CD4-positive, alpha-beta memory T cell (primary cell): ENCODE data around the gene MEGF8. TPM values are rescaled to one million over a fixed set of nuclear protein-coding genes. Genes with fewer than 3 reads are reported as not detected.

ENCODE experiments used
- CTCF ChIA-PET: fragments of 350-600 bp; sonication (Branson Sonifier 250); formaldehyde crosslinking; loops from one replicate; lab custom pipeline; 2021; ENCODE audit warnings: inconsistent platforms; ENCODE audit not compliant: partially characterized antibody; lab: Charles Lee
- POLR2A ChIA-PET: fragments of 350-600 bp; sonication (Branson Sonifier 250); formaldehyde crosslinking; loops from one replicate; lab custom pipeline; 2021; ENCODE audit not compliant: partially characterized antibody; lab: Charles Lee
- DNase-seq, 5 donors: peaks; one replicate each; pipeline versions ENCODE4 v3.0.0 to v3.0.0-alpha.2; 2020 to 2022; ENCODE audit warnings: mixed read lengths in 1 of 5
- H3K27ac ChIP-seq: one replicate; pipeline ENCODE4 v1.7.0; 2013; ENCODE audit warnings: low read depth, low read length
- H3K27me3 ChIP-seq: 2 replicates; pipeline ENCODE4 v1.7.0; 2013; ENCODE audit warnings: mild to moderate bottlenecking, low read length, moderate library complexity; ENCODE audit not compliant: insufficient read depth
- H3K36me3 ChIP-seq: 2 replicates; pipeline ENCODE4 v1.7.0; 2013; ENCODE audit warnings: mild to moderate bottlenecking, low read length, moderate library complexity; ENCODE audit not compliant: insufficient read depth
- H3K4me1 ChIP-seq: 2 replicates; pipeline ENCODE4 v1.7.0; 2013; ENCODE audit warnings: mild to moderate bottlenecking, low read length, moderate library complexity; ENCODE audit not compliant: insufficient read depth
- H3K4me3 ChIP-seq, 2 donors: one replicate each; pipeline ENCODE4 v1.7.0; 2013; ENCODE audit warnings: low read length in 2 of 2, mild to moderate bottlenecking in 1 of 2
- H3K9me3 ChIP-seq, 2 donors: one replicate each; pipeline ENCODE4 v1.7.0; 2013; ENCODE audit warnings: low read length in 2 of 2, control low read depth in 1 of 2; ENCODE audit not compliant: control insufficient read depth in 1 of 2
- H3K27ac Mint-ChIP-seq, 7 donors: one replicate each; pipeline ENCODE4 v1.8.0; 2020 to 2021; ENCODE audit warnings: mixed read lengths in 7 of 7, mild to moderate bottlenecking in 6 of 7, inconsistent platforms in 3 of 7, moderate library complexity in 3 of 7
- H3K27me3 Mint-ChIP-seq, 2 donors: one replicate each; pipeline ENCODE4 v1.8.0; 2020 to 2021; ENCODE audit warnings: mixed read lengths in 2 of 2
- H3K36me3 Mint-ChIP-seq, 2 donors: one replicate each; pipeline ENCODE4 v1.8.0; 2020 to 2021; ENCODE audit warnings: mixed read lengths in 2 of 2, inconsistent platforms in 1 of 2, mild to moderate bottlenecking in 1 of 2
- H3K4me1 Mint-ChIP-seq, 4 donors: one replicate each; pipeline ENCODE4 v1.8.0; 2020 to 2021; ENCODE audit warnings: mixed read lengths in 4 of 4, mild to moderate bottlenecking in 1 of 4
- H3K4me3 Mint-ChIP-seq, 8 donors: one replicate each; pipeline ENCODE4 v1.8.0; 2020 to 2021; ENCODE audit warnings: mixed read lengths in 8 of 8, mild to moderate bottlenecking in 7 of 8, moderate library complexity in 6 of 8, inconsistent platforms in 3 of 8
- H3K9me3 Mint-ChIP-seq, 8 donors: one replicate each; pipeline ENCODE4 v1.8.0; 2020 to 2021; ENCODE audit warnings: mixed read lengths in 8 of 8, mild to moderate bottlenecking in 5 of 8, inconsistent platforms in 3 of 8, moderate library complexity in 1 of 8
- intact Hi-C: fragments of 100-400 bp; cut with micrococcal nuclease; formaldehyde crosslinking; loops from one replicate; pipeline ENCODE4 v1.15.1; 2023
- polyA plus RNA-seq, 2 donors: library from polyadenylated mRNA; unstranded; fragments of 300-500 nt; fragmentation: Illumina TruSeq; gene quantifications; one replicate each; pipeline ENCODE4 v1.2.3, GENCODE V29; 2021
- total RNA-seq, 2 experiments: library from RNA; stranded (reverse); gene quantifications; one replicate each; pipeline ENCODE4 v1.2.3, GENCODE V29; 2021

The MEGF8 gene
- total and polyA plus RNA-seq, 4 experiments from 2014 or later, result 0.09 to 9.5 (median 4.5) TPM

DNA sequence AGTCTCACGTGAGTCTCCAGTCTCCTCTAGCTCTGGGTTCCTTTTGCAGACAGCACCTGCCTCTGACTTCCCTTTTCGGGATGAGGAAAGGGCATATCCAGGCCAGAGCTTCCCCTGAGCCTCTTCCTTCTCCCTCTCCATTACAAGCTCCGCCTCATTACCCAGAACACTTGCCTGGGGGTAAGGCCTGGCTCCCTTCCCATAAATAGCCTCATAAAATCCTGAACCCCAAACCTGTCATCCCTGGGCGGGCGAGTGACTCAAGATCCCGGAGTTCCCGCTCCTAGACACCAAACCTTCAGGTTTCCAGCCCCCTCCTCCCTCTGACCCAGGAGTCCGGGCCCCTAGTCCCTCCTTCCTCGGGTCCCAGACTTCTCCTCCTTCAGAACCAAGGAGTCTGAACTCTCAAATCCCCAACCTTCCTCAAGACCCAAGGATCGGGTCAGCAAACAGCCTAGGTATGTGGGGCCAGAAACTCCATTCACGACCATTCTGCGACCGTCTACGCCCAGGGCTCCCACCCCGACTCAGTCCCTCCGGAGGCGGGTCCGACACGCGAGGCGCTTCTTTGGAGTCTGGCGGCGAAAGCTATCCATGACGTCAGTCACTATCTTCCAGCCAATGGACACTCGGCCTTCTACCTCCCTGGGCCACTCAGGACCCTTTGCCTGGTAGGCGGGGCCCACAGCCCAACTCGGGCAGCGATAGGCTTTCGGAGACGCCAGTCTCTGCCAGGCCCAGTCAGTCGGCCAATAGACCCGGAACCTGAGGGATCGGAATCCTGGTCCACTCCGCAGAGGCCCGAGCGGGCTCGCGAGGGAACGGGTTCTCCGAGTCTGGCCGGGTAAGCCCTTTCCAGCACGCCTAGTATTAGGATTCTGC is 71.2 kb downstream of the MEGF8 start:
- intact Hi-C loops, result loop anchor here (1.0 to 5.0 kb wide), 3 partner anchors 9 to 114 kb away; partner anchors contain the start of gene MEGF8
- CTCF ChIA-PET, result interaction anchor here (0.9 to 2.3 kb wide), 7 partner anchors 9 to 45 kb away, joined by 3 to 18 read pairs (median 7); no protein-coding TSS in a partner anchor
- peaks cover 0 to 2% (median 0%) of the 10 kb centered on the region in 8 donors for H3K9me3 Mint-ChIP-seq
- peak overlapping the region; percentile 77 to 98 (median 96) for H3K27ac Mint-ChIP-seq
- Histone ChIP-seq H3K9me3 (no peaks in the 10 kb centered on the region), H3K4me1 (peaks cover 28% of the 10 kb centered on the region), H3K36me3 (no peaks in the 10 kb centered on the region), H3K27ac (peak overlapping the region; percentile 72), H3K4me3 (peak overlapping the region; percentile 87 to 97), H3K27me3 (no peaks in the 10 kb centered on the region)
- H3K36me3 Mint-ChIP-seq, result peaks cover 0 to 4% of the 10 kb centered on the region in 2 donors
- peak overlapping the region; percentile 88 to 96 (median 92) for H3K4me3 Mint-ChIP-seq
- H3K4me1 Mint-ChIP-seq, result peaks cover 26 to 47% (median 40%) of the 10 kb centered on the region in 4 donors
- POLR2A ChIA-PET, result interaction anchor here (0.6 to 2.7 kb wide), 10 partner anchors 10 to 320 kb away, joined by 3 to 13 read pairs (median 4); partner anchors contain the start of genes PAFAH1B3 and ZNF574
- H3K27me3 Mint-ChIP-seq, result peaks cover 0 to 3% of the 10 kb centered on the region in 2 donors
- DNase-seq, result peak; percentile 88 to 93 (median 90)

DNA sequence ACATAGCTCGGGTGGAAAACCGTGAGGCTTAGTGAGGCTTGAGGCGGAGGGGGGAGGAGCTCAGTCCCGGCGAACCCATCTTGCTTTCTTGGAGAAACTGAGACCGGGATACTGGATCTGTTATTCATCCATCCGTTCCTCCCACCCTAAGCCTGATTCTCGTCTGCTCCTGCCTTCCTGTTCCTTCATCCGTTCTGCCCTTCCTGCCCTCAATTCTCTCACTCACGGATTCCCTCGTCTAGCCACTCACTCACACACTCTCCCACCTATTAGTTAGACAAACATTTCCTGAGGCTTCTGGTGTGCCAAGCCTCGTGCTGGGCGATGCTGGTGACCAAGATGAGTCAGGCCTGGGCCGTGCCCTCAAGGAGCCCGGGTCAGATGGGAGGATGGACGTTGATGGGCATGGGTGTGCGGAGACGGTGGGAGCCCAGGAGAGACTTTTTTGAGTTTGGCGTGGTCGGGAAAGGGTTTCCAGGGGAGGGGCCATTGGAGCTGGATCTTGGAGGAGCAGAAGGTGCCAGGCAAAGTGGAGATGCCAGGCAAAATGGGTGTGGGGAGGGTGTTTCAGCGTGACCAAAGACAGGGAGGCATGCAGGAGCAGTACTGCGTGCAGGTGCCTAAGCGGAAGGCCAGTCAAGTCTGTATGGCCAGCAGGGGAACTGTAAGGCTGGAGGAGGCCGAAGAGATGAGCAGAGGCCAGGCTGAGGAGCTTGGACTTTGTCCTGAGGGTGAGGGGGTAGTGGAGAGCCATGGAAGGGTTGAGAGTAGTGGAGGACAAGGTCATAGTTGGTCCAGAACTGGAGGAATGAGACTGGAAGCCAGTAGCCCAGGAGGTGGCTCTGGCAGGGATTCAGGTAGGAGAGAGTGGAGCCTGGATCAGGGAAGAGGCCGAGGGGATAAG is 72.1 kb downstream of the MEGF8 start:
- Histone ChIP-seq H3K36me3 (no peaks in the 10 kb centered on the region), H3K27me3 (no peaks in the 10 kb centered on the region), H3K4me3 (peak overlapping the region; percentile 87 to 97), H3K4me1 (peaks cover 34% of the 10 kb centered on the region), H3K27ac (peak overlapping the region; percentile 72), H3K9me3 (no peaks in the 10 kb centered on the region)
- peaks cover 0 to 5% of the 10 kb centered on the region in 2 donors for H3K36me3 Mint-ChIP-seq
- peaks cover 0 to 2% (median 0%) of the 10 kb centered on the region in 8 donors for H3K9me3 Mint-ChIP-seq
- peaks cover 29 to 53% (median 44%) of the 10 kb centered on the region in 4 donors for H3K4me1 Mint-ChIP-seq
- intact Hi-C loops, result loop anchor here (1.0 to 5.0 kb wide), 3 partner anchors 10 to 115 kb away; partner anchors contain the start of gene MEGF8
- CTCF ChIA-PET, result interaction anchor here (1.0 to 2.3 kb wide), 6 partner anchors 10 to 43 kb away, joined by 3 to 18 read pairs (median 7); no protein-coding TSS in a partner anchor
- no peak for DNase-seq
- H3K4me3 Mint-ChIP-seq, result peak overlapping the region; percentile 88 to 96 (median 92)
- H3K27me3 Mint-ChIP-seq, result no peaks in the 10 kb centered on the region
- H3K27ac Mint-ChIP-seq, result peak overlapping the region; percentile 77 to 98 (median 96)
- POLR2A ChIA-PET, result interaction anchor here (0.6 to 2.7 kb wide), 9 partner anchors 9 to 321 kb away, joined by 3 to 13 read pairs (median 4); partner anchors contain the start of genes PAFAH1B3 and ZNF574

- Mint-ChIP-seq H3K27me3 (no peaks in the 10 kb centered on the region), H3K4me1 (peaks cover 29 to 57% (median 44%) of the 10 kb centered on the region in 4 donors), H3K9me3 (peaks cover 0 to 2% (median 0%) of the 10 kb centered on the region in 8 donors), H3K4me3 (peak overlapping the region in 4 of 8 donors; percentile 50 to 89 (median 60)), H3K36me3 (peaks cover 0 to 7% of the 10 kb centered on the region in 2 donors), H3K27ac (peak overlapping the region in 6 of 7 donors; percentile 27 to 87 (median 57))
- ChIA-PET CTCF (interaction anchor here (0.7 to 2.7 kb wide), 17 partner anchors 12 to 291 kb away, joined by 3 to 13 read pairs (median 5); partner anchors contain the start of genes CEACAM1 and POU2F2), POLR2A (interaction anchor here (1.1 to 3.4 kb wide), 4 partner anchors 18 to 38 kb away, joined by 3 to 13 read pairs (median 4); no protein-coding TSS in a partner anchor)
- no peak overlapping the region for H3K4me3 ChIP-seq
- H3K27me3 ChIP-seq, result no peaks in the 10 kb centered on the region
- intact Hi-C loops, result loop anchor here (2.0 kb wide), 1 partner anchor 156 kb away; no protein-coding TSS in a partner anchor
- H3K9me3 ChIP-seq, result no peaks in the 10 kb centered on the region
- H3K36me3 ChIP-seq, result no peaks in the 10 kb centered on the region
- no peak for DNase-seq
- H3K4me1 ChIP-seq, result peaks cover 35% of the 10 kb centered on the region
- no peak overlapping the region for H3K27ac ChIP-seq
These were observed 75.0 kb downstream of the MEGF8 start for GRCh38 chr19:42400404-42400803.

DNA sequence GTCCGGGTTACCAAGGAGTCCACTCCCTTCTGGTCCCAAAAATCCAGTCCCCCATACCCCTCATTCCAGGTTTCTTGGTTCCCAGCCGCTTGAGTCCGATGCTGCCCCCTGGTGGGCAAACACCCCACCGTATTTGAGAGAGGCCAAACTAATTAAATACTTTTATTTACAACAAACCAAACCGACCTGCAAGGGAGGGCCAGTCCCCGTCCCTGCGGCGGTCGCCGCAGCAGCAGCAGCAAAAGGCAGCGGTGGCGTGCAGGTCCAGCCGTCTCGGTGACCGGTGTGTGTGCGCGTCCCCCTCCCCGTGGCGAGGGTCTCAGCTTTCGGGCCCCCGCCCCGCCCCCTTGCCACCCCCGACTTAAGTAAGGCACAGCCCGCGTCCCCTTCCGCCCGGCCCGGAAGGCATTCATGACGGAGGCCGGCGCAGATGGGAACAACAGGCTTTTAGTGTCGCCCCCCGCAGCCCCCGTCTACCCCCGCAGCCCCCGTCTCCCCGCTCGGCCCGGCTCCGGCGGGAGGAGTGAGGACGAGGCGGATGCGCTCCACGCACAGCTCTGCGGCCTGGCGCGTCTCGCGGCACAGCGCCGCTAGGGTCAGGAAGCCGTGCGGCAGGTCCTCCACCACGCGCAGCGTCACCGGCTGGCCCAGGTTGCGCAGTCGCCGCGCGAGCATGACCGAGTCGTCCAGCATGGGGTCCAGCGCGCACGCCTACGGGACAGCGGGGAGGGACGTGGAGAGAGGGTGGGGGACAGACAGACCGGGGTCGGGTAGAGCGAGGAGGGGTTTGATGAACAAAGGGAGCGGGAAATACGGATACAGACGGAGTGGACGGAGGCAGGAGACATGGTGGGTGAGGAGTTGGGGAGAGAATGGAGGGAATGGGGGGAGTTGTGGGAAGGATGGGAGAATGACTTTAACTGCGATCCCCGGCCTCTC is 76.2 kb downstream of the MEGF8 start:
- Mint-ChIP-seq H3K9me3 (peaks cover 0 to 2% (median 0%) of the 10 kb centered on the region in 8 donors), H3K27me3 (no peaks in the 10 kb centered on the region), H3K4me3 (peak overlapping the region; percentile 82 to 91 (median 84)), H3K36me3 (peaks cover 0 to 7% of the 10 kb centered on the region in 2 donors), H3K27ac (peak overlapping the region; percentile 64 to 88 (median 78)), H3K4me1 (peaks cover 26 to 53% (median 39%) of the 10 kb centered on the region in 4 donors)
- POLR2A ChIA-PET, result interaction anchor here (0.9 to 3.4 kb wide), 3 partner anchors 18 to 49 kb away, joined by 3 to 13 read pairs (median 7); no protein-coding TSS in a partner anchor
- Histone ChIP-seq H3K27ac (peak overlapping the region; percentile 29), H3K9me3 (no peaks in the 10 kb centered on the region), H3K27me3 (no peaks in the 10 kb centered on the region), H3K36me3 (no peaks in the 10 kb centered on the region), H3K4me1 (peaks cover 30% of the 10 kb centered on the region), H3K4me3 (peak overlapping the region; percentile 23 to 52)
- CTCF ChIA-PET, result interaction anchor here (0.6 to 2.7 kb wide), 17 partner anchors 10 to 438 kb away, joined by 3 to 13 read pairs (median 4); partner anchors contain the start of genes CEACAM1 and POU2F2
- DNase-seq, result peak; percentile 63 to 79 (median 68)
- intact Hi-C loops, result loop anchor here (1.0 to 2.0 kb wide), 4 partner anchors 22 to 293 kb away; no protein-coding TSS in a partner anchor

- H3K27me3 Mint-ChIP-seq, result no peaks in the 10 kb centered on the region
- Histone ChIP-seq H3K27me3 (no peaks in the 10 kb centered on the region), H3K27ac (no peak overlapping the region), H3K9me3 (no peaks in the 10 kb centered on the region), H3K4me1 (peaks cover 24% of the 10 kb centered on the region), H3K36me3 (no peaks in the 10 kb centered on the region), H3K4me3 (peak overlapping the region; percentile 23 to 52)
- CTCF ChIA-PET, result interaction anchor here (0.6 to 2.7 kb wide), 5 partner anchors 13 to 439 kb away, joined by 3 to 13 read pairs (median 4); no protein-coding TSS in a partner anchor
- no peaks in the 10 kb centered on the region for H3K9me3 Mint-ChIP-seq
- POLR2A ChIA-PET, result interaction anchor here (0.9 to 3.4 kb wide), 3 partner anchors 17 to 48 kb away, joined by 3 to 13 read pairs (median 7); no protein-coding TSS in a partner anchor
- H3K4me1 Mint-ChIP-seq, result peaks cover 20 to 45% (median 31%) of the 10 kb centered on the region in 4 donors
- H3K27ac Mint-ChIP-seq, result peak overlapping the region; percentile 39 to 88 (median 74)
- DNase-seq, result no peak
- intact Hi-C loops, result no loop called here
- H3K4me3 Mint-ChIP-seq, result peak overlapping the region in 7 of 8 donors; percentile 82 to 91 (median 85)
- peaks cover 0 to 7% of the 10 kb centered on the region in 2 donors for H3K36me3 Mint-ChIP-seq
These were observed 77.1 kb downstream of the MEGF8 start for GRCh38 chr19:42402376-42403116.
